NOMO-1 (cell line): ENCODE measurements around the gene METTL22.

ENCODE experiments used
- DNase-seq, 2 experiments: peaks; one replicate each; lab custom pipeline; 2025; ENCODE audit not compliant: unreplicated experiment in 2 of 2; lab: John Stamatoyannopoulos, UW

The METTL22 gene

GRCh38 chr16:8686879-8687278 is 65.4 kb downstream of the METTL22 start:
- DNase-seq, result no peak

- no peak for DNase-seq
These were observed 68.2 kb downstream of the METTL22 start for GRCh38 chr16:8689686-8690085.

- no peak for DNase-seq
These were observed 70.2 kb downstream of the METTL22 start for GRCh38 chr16:8691728-8692127.

GRCh38 chr16:8694795-8695728 is 73.6 kb downstream of the METTL22 start:
- DNase-seq, result no peak

- DNase-seq, result no peak
These were observed 75.4 kb downstream of the METTL22 start for GRCh38 chr16:8696880-8697279.

- DNase-seq, result no peak
These were observed 76.5 kb downstream of the METTL22 start for GRCh38 chr16:8697965-8698364.
